Activated T-cell treated with anti-CD3 and anti-CD28 coated beads, Interleukin-2, amount 50 U/mL, for 1 hour (primary cell): Measurements from ENCODE around the gene AGTRAP.
A peak's percentile ranks its signal among the peaks of the same experiment; 100 is the strongest.

ENCODE experiments used
- DNase-seq: peaks from one replicate; pipeline ENCODE4 v3.0.0-alpha.2; 2020

The AGTRAP gene

DNA sequence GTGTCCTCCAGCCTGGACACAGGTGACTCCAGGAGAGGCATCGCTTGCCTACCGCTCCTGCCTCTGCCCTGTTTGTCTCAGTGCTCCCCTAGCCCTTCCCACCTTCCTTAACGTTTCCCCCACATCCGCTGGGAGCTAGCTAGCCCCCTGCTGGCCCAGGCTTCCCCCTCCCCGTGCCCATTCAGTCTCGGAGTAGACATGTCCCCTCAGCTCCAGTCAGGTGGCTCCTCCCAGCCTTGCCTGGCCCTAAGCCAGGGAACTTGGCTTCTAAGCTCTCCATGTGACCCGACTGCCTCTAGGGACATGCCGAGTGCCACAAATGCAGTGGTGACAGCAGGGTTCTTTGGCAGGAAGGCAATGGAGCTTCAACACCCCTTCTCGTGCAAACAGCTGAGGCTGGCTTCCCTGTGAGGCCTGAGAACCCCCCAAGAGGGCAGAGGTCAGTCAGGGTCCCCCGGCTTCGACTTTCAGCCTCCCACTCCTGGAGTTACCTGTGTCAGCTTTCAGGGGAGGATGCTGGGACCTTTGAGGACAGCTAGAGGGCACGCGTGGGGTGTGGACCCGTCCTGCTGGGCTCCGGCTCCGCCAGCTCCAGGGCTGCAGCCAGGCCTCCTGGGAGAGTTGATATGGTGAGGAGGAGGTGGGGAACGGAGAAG, 28.2 kb upstream of the AGTRAP start:
- DNase-seq: no peak

DNA sequence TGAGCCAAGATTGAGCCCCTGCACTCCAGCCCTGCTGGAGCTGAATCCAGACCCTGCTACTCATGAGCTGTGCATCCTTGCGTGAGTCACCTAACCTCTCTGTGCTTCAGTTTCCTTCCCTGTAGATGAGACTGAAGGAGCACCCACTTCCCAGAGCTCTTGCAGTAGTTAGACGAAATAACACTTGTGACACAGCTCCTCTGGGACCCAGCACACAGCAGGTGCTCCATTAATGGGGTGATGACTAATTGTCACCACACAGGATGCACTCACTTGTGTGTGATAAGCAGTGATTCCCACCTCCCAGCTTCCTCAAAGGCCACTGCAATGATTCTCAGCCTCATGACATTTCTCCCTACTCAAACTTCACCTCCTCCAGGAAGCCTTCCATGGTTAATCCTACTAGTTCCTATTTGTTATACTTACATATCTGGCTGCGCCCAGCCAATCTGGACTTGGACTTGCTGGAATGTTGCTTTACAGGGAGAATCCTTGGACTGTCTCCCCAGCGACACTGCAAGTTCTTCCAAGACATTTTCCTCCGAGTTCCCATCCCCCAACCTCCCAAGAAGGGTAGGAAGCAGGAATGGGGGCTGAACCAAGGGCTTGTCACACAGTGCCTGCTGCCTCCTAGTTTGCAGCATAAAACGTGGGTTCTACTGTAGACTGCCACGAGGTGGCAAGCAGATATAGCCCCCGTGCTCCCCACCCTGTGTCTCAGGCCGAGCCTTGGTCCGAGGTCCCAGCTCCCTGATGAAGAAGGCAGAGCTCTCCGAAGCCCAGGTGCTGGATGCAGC, 27.2 kb upstream of the AGTRAP start:
- no peak for DNase-seq

- no peak for DNase-seq
Measured at GRCh38 chr1:11711490-11711889, 24.4 kb upstream of the AGTRAP start.

GRCh38 chr1:11712285-11712684, 23.7 kb upstream of the AGTRAP start:
- DNase-seq: no peak

DNA sequence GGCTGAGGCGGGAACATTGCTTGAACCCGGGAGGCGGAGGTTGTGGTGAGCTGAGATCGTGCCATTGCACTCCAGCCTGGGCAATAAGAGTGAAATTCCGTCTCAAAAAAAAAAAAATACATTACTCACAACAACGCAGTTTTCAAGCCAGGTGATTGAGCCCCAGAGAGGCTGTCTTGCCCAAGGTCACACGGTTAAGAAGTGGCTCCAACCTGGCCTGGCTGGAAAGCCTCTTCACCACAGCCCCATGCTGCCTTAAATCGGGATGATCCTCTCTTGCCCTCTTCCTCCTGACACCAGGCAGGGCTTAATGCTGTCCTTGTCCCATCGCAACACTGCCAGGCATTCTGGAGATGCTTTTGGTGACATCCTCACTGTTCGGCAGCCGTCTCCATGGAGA, 22.8 kb upstream of the AGTRAP start:
- DNase-seq: no peak

DNA sequence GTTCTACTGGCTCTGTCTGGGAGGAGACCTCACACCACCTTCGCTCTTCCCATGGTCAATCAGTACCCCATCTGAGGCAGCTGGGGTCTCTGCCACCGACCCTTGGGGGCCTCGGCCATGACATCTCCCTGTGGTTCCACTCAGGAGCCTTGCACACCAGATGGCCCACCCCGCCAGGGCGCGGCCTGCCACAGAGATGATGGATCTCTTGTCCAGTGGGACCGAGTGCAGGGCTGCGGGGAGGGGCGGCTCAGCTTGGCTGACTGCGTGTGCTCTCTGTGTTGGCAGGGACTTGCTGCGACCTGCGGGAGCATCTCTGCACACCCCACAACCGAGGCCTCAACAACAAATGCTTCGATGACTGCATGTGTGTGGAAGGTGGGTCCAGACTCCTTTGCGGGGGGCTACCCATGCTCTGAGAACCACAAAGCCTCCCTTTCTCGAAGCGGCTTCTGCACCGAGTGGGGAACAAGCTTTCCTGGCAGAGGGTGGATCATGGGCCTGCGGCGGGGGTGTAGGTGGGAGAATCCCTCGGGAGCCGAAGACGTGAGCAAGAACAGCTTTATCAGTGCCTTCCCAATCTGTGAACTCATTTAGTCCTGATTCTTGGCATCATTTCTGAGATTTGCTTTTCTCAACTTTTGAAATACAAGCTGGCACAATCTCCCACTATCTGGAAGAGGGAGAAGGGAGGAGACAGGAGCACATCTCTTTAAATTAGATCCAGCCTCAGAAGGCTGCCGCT, 20.9 kb upstream of the AGTRAP start:
- no peak for DNase-seq

DNA sequence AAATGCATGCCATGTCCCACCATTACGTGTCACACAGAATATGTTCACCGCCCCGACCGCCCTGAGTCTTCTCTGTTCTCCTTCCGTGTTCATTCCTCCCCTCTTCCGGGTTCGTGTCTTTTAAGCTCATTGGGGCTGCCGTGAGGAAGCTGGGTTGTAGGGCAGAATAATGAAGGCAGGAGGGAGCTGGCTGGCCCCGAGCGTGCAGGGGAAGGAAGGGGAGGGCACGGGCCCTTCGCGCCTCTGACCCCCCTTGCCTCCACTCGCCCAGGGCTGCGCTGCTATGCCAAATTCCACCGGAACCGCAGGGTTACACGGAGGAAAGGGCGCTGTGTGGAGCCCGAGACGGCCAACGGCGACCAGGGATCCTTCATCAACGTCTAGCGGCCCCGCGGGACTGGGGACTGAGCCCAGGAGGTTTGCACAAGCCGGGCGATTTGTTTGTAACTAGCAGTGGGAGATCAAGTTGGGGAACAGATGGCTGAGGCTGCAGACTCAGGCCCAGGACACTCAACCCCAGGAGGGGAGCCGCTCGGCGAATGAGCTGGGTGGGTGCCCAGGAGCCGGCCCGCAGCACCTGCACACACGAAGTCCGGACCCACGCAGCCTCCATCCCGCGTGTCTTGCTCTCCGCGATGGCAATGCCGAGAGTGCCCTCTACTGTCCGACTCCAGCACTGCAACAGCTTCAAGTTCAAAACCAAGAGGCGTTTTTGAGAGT, 16.5 kb upstream of the AGTRAP start:
- DNase-seq: peak; percentile 90

- DNase-seq: no peak
Measured at GRCh38 chr1:11720033-11720376, 15.9 kb upstream of the AGTRAP start.

- DNase-seq: no peak
Measured at GRCh38 chr1:11720525-11720924, 15.4 kb upstream of the AGTRAP start.

DNA sequence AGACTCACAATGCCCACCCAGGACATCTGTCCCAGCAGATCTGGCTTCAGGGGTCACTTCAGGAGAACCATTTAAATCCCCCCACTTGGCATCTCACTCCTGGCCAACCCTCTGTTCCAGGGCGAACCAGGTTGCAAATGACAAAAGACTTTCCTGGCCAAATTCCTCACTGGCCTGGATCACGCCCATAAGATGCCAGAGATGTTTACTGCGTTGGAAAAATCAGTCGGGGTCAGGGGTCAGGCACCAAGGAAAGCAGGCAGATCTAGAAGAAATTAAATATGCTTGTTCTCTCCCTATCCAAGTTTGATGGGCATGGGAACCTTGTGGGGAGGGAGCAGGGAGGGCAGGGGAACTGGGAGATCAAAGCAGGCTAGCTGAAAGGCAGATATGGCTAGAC, 14.6 kb upstream of the AGTRAP start:
- no peak for DNase-seq

DNA sequence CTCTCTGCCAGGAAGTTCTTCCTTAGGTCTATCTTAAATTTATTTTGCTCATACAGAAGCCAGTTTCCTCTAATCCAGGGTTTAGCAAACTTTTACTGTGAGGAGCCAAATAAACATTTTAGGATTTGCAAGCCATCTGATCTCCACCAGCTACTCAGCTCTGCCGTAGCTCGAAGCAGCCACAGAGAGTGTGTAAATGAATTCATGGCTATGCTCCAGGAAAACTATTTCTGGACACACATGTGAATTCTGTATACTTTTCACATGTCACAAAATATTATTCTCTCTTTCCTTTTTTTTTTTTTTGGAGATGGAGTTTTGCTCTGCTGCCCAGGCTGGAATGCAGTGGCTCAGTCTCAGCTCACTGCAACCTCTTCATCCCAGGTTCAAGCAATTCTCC, 13.4 kb upstream of the AGTRAP start:
- DNase-seq: no peak

DNA sequence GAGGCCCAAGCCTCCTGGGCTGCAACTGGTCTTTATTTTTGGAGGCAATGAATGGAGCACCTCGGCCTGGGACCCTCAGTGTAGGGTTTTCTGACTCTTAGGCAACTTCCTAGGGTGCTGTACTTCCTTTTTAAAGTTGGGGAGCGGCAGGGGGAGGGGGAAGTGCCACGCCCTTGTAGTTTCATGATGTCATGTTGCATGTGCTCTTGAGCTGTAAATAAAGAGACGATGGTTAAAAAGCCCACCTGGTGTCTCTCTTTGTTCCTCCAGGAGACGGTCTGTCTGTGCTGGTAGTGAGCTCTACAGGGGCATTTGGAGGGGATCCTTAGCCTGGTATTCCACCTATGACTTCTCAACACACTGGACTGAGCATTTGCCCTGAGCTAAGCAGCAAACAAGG, 10.3 kb upstream of the AGTRAP start:
- DNase-seq: no peak

DNA sequence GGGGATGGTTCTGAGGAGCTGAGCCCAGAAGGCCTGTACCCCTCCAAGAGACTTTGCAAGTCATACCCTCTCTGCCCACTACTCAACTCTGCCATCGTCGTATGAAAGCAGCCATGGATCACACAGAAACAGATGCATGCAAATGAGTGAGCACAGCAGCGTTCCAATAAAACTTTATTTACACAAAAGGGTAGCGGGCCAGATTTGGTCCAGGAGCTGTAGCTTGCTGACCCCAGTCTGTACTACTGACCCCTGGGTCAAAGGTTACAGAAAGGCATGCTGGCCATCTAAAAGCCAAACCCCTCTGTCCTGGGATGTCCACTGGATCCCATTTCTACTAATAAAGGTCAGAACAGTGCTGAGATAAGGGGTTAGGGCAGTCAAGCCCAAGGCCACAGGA, 8.8 kb upstream of the AGTRAP start:
- no peak for DNase-seq

DNA sequence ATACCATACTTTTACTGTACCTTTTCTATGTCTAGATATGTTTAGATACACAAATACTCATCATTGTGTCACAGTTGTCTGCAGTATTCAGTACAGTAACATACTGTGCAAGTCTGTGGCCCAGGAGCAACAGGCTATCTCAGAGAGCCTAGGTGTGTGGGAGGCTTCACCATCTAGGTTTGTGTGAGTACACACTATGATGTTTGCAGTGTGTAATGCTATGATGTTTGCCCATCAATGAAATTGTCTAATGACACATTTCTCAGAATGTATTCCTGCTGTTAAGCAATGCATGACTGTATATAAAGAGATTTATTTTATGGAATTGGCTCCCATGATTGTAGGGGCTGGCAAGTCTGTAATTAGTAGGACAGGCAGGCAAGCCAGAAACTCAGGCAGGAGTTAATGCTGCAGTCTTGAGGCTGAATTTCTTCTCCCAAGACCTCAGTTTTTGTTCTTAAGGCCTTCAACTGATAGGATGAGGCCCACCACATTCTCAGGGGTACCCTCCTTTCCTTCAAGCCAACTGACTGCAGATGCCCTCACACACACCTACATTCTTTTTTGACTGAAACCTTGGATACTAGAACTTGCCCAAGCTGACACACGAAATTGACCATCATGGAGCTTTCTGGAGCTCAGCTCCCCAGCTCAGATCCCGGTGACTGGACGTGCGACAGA, 7.7 kb upstream of the AGTRAP start:
- DNase-seq: no peak

DNA sequence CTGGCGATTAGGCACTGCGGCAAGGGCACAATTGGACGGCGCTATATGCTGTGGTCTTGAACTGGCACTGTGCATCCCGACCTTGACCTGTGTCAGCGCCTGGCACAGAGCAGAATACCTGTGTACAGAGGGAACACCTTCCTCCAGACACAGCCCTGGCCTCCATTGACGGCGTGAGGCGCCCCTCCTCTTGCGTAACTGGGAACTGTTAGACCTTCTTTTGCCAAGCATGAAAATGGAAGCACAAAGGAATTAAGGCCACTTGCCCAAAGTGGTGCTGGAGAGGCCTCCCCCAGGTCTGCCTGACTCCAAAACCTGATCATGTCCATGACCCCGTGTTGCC, 6.8 kb upstream of the AGTRAP start:
- no peak for DNase-seq

GRCh38 chr1:11729498-11730428, 6.2 kb upstream of the AGTRAP start:
- no peak for DNase-seq

DNA sequence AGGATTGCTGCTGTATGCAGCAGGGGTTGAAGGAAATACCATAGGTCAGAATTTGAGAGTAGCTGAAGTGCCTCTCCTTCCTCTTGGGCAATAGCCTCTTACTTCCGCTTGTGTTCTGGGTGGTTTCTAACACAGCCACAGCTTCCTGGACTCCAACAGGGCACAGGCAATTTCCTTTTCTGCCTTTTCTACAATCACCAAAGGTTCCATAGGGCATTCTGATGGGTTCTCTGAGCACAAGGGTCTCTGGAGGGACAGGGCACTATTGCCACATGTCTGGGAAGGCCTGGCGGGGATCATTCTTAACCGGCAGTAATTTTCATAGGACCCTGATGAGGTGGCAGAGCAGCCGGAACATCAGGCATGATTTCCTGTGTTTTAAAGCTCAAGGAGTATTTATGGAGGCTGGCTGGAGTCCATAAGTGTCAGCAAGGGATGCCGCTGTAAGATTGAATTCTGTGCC, 5.5 kb upstream of the AGTRAP start:
- no peak for DNase-seq

DNA sequence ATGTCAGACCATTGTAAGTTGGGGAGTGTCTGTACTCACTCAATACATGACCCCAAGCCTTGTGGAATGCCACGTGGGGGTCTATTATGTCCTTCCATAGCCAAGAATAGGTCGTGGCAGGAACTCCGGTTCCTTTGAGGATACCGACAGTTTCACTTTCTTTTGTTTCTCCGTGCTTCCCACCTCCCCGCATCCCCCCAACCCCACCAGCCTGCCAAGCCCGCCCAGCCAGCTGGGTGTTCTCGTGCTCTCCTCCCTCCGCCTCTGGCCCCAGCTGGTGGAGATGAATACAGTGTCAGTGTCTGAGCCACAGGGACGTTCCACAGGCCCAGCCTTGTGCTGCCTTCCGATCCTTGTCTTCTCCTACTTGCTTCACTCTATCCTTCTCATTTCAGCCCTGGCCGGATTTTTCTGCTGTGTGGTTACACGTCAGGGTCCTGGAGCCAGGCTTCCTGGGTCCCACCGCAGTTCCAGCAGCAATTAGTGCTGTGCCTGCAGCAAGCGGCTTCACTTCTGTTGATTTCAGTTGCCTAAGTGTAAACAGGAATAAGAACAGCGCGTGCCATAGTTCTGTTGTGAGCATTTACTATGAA, 4.1 kb upstream of the AGTRAP start:
- DNase-seq: no peak

GRCh38 chr1:11733306-11733705, 2.6 kb upstream of the AGTRAP start:
- DNase-seq: no peak

GRCh38 chr1:11735531-11735853, 444 bp upstream of the AGTRAP start:
- DNase-seq: no peak
